DMS114 treated with DMSO at 0.1 percent for 48 hours (cell line): ENCODE results near the gene CACNA1H.

Source experiments
- DNase-seq: peaks from one replicate; lab custom pipeline; 2025; ENCODE audit not compliant: unreplicated experiment; lab: John Stamatoyannopoulos, UW

Gene CACNA1H

DNA sequence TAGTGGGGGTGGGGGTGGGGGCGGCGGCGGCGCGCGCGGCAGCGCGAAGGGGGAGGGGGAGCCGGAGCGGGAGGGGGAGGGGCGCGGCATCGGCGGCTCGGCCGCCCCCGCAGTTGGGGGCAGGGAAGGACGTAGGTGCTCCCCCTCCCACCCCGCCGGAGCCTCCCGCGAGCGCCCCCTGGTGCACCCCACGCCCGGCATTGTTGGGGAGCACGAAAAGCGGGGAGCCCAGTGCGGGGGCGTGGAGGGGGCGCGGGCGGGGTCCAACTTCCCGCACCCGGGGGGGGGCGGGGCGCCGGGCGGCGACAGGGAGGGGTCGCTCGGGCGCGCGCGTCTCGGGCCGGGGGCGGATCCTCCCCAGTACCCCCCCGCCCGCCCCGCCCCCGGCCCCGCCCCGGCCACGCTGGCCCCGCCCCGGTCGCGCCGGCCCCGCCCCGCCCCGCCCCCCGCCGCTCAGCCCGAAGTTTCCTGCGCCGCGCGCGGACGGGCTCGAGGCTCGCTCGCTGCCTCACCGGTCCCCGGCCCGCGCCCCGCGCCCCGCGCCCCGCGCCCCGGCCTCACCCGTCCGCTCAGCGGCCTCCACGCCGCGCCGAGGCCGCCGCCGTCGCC, at the start of gene CACNA1H:
Gene CACNA1H, plus strand, starts transcription at position 456 of the 609 bp plus-strand sequence. CDS start 632 bp downstream, outside the sequence.
- peak; percentile 8 for DNase-seq

- no peak for DNase-seq
Measured at GRCh38 chr16:1103636-1103980, 49.3 kb upstream of the CACNA1H start.

DNA sequence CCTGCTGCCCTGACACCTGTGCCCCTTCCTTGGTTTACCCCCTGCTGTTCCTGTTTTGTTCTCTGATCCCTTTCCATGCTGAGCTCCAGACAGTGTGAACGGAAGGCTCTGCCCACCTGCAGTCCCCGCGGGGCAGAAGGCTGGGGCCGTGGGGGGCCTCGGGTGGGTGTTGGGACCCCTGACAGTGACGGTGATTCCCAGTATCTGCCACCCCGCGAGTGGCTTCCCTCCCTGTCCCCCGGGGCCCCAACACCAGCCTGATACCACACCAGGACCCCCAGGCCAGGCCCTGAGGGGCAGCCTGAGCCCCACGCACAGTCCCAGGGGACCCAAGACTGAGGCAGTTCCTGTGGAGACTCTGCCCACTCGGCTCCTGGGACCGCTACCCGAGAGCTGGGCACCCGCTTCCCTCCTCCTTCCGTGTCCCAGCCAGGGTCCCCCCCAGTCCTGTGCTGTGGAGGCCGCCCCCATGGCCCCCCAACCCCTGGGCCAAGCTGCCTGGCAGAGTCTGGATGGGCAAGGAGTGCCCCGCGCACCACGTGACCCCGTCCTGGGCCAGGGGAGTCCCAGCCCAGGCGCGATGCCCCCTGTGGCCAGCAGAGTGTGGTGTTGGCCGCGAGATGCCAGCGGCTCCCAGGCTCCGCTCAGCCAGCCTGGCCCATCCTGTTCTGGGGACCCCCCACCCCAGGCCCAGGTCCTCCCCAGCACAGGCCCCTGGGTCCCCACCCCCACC, 46.9 kb upstream of the CACNA1H start:
- peak; percentile 31 for DNase-seq

DNA sequence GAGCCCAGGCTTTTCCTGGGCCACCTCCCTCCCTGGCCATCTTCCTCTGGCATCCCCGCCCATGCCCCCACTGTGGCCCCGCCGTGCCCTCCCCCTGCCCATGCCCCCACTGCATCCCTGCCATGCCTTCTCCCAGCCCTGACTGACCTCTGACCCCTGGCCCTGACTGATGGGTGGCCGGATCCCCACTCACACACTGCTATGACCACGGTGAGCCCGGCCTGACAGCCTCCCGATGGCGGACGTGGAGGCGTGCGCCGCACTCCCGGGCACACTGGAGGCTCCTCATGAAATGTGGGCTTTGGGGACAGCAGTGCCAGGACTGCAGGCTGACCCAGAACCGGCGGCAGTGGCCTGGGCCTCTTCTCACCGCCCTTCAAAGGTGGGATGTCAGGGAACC, 46.2 kb upstream of the CACNA1H start:
- no peak for DNase-seq

- DNase-seq, result no peak
Measured at GRCh38 chr16:1107141-1107540, 45.8 kb upstream of the CACNA1H start.

DNA sequence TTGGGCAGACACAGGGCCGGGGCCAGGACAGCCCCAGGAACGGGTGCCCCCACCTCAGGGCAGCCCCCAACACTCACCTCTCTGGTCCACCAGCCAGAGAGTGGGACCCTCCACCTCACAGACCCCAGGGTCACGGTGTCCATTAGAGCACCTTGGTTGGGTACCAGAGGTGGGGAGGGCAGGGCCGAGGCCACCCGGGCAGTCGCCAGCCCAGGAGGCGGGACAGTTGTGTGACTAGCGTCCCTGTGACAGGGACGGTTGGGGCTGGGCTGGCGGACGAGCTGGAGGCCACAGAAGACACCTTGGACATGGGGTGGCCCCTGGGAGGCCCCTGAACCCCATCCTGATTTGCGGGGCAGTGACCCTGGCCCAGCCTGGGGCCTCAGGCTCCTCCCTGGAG, 45.2 kb upstream of the CACNA1H start:
- no peak for DNase-seq

- DNase-seq, result no peak
Measured at GRCh38 chr16:1108299-1109252, 44.3 kb upstream of the CACNA1H start.

DNA sequence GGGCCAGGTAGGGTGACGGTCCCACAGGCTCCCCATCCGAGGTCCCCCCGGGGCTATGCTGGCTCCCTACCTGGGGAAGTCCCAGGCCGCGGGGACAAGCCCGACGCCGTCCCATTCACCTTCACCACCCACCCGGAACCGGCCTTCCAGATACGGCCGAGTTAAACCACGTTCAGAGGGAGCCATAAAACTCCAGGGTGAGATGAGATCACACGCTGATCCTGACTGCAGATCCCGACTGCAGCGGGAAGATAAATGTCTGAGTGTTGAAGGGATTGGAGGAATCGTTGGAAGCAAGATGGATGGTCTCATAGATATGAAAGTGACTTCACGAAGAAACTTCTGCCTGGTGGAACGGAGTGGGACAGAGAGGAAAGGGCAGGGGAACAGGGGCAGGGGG, 43.3 kb upstream of the CACNA1H start:
- no peak for DNase-seq

DNA sequence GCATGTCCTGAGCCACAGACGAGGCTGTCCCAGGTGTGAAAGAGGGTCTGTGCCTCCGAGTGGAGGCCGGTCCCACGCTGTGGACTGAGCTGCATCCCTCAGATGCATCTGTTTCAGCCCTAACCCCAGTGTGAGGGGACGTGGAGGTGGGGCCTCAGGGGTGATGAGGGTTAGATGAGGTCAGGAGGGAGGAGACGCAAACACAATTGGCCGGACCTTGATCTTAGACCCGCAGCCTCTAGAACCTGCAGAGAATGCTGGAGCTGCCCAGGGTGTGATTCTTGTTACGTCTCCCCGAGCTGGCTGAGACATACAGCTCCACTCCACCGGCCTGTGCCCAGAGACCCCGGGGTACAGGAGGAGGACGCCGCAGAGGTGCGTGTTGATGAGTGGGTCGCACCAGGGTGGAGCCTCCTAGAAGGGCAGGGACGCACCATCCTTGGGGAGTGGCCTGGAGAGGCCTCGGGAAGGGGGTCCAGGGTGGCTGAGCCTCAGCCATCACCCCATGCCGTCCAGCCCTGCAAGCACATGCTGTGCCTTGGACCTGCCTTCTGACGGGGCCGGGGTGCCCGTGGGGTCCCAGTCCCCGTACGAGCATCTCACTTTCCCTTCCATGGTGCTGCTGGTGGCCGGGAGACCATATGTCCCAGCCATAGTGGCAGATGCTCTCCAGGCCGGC, 40.3 kb upstream of the CACNA1H start:
- DNase-seq, result no peak

GRCh38 chr16:1113489-1113888, 39.4 kb upstream of the CACNA1H start:
- no peak for DNase-seq

DNA sequence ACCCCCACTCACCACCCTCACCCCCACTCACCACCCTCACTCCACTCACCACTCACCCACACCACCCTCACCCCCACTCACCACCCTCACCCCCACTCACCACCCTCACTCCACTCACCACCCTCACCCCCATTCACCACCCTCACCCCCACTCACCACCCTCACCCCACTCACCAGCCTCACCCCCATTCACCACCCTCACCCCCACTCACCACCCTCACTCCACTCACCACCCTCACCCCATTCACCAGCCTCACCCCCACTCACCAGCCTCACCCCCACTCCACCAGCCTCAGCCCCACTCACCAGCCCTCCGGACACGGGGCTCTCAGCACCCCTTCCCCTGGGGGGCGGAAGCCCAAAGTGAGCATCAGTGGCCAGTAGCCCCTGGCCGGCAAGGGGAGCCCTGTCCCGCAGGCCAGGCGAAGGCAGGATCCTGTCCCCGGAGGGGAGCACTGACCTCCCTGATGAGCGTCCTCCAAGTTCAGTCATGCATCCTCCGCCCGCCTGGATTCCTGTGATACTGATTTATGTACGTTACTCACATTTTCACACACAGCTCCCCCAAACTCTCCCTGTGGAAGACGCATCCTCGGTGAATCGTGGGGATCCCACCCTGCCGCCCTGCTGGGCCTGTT, 38.9 kb upstream of the CACNA1H start:
- no peak for DNase-seq

GRCh38 chr16:1116693-1117077, 36.2 kb upstream of the CACNA1H start:
- DNase-seq, result no peak

- DNase-seq, result no peak
Measured at GRCh38 chr16:1117176-1117900, 35.6 kb upstream of the CACNA1H start.

GRCh38 chr16:1117926-1118325, 35.0 kb upstream of the CACNA1H start:
- no peak for DNase-seq

- DNase-seq, result no peak
Measured at GRCh38 chr16:1119129-1119528, 33.8 kb upstream of the CACNA1H start.

DNA sequence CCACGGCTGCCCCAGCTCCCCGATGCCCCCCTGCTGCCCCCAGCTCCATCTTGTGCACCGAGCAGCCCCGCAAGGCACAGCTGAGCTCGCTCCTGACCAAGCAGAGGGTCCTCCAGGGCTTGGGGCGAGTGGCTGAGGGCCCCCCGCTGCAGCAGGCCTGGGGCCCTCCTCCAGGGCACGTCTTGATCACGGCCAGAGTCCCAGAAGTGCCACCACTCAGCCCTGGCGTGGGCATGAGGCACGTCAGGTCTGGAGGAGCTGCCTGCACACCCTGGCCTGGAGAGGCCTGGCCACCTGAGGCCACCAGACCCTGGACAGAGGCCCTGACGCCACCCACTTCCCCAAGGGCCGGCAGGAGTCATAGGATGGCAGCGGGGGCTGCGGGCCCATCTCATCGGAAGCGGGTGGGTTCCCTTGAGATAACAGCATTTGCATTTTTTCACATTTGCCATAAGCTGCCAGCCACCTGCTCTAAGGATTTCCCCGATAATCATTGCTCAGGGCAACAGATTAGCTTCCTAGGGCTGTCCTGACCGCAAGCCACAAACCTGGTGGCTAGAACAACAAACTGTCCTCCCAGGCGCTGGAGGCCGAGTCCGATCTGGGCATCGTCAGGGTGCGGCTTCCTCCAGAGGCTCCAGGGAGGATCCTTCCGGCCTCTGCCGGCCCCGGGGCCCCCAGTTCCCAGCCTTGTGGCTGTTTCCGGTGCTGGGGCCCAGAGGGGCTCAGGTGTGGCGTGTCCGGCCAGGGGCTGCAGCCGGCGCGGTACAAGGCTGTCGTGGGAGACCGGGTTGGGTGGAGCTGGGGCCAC, 32.9 kb upstream of the CACNA1H start:
- no peak for DNase-seq

DNA sequence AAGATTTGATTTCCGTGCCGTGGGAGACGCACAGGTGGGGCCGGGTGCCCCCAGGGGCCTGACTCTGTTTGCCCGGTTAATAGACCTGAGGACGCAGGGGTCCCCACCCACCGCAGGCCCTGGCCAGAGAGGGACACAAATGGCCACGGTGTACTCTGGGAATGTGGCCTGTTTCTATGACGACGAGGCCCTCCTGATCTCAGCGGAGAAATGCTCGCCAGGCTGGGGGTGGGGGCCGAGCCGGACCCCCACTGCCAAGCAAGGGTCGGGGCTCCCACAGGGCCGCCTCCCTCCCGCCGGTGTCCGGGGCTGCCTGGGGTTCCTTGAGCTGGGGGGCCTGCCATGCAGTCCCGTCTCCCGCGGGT, 32.3 kb upstream of the CACNA1H start:
- no peak for DNase-seq

- DNase-seq, result no peak
Measured at GRCh38 chr16:1121009-1121408, 31.9 kb upstream of the CACNA1H start.

- no peak for DNase-seq
Measured at GRCh38 chr16:1121601-1122397, 31.1 kb upstream of the CACNA1H start.
